T1000 (cell line): Measurements from ENCODE around the gene RPL6.
"Not testable (repeated sequence)": the region's sequence is repeated elsewhere in the genome, so short reads cannot be mapped to it uniquely, and the experiment has no call there.

Experiments used
- DNase-seq: peaks from one replicate; lab custom pipeline; 2025; ENCODE audit warnings: mixed read lengths; lab: John Stamatoyannopoulos, UW

Gene RPL6

GRCh38 chr12:112409064-112409905 is at the start of gene RPL6:
Gene RPL6 (minus strand): TSS chr12:112409605. CDS start chr12:112408656, 949 bp downstream.
- peak; percentile 73 for DNase-seq

GRCh38 chr12:112458751-112459150 is 49.3 kb upstream of the RPL6 start:
- no peak for DNase-seq

GRCh38 chr12:112458330-112458729 is 48.9 kb upstream of the RPL6 start:
- no peak for DNase-seq

GRCh38 chr12:112457142-112457541 is 47.7 kb upstream of the RPL6 start:
- not testable (repeated sequence) for DNase-seq

- DNase-seq: no peak
Measured at GRCh38 chr12:112456029-112456428, 46.6 kb upstream of the RPL6 start.

GRCh38 chr12:112450725-112451124 is 41.3 kb upstream of the RPL6 start:
- DNase-seq: no peak

- not testable (repeated sequence) for DNase-seq
Measured at GRCh38 chr12:112448165-112448564, 38.8 kb upstream of the RPL6 start.

- no peak for DNase-seq
Measured at GRCh38 chr12:112447106-112447505, 37.7 kb upstream of the RPL6 start.

- no peak for DNase-seq
Measured at GRCh38 chr12:112446008-112446725, 36.8 kb upstream of the RPL6 start.

GRCh38 chr12:112443916-112444315 is 34.5 kb upstream of the RPL6 start:
- DNase-seq: no peak

- not testable (repeated sequence) for DNase-seq
Measured at GRCh38 chr12:112440653-112441052, 31.2 kb upstream of the RPL6 start.

- DNase-seq: no peak
Measured at GRCh38 chr12:112439769-112440168, 30.4 kb upstream of the RPL6 start.

- not testable (repeated sequence) for DNase-seq
Measured at GRCh38 chr12:112438645-112439044, 29.2 kb upstream of the RPL6 start.

GRCh38 chr12:112433551-112433950 is 24.1 kb upstream of the RPL6 start:
- no peak for DNase-seq

- DNase-seq: no peak
Measured at GRCh38 chr12:112431965-112432364, 22.6 kb upstream of the RPL6 start.

GRCh38 chr12:112430929-112431328 is 21.5 kb upstream of the RPL6 start:
- DNase-seq: no peak

GRCh38 chr12:112427760-112428159 is 18.4 kb upstream of the RPL6 start:
- DNase-seq: no peak

- DNase-seq: no peak
Measured at GRCh38 chr12:112425582-112426382, 16.4 kb upstream of the RPL6 start.

- DNase-seq: no peak
Measured at GRCh38 chr12:112424126-112424525, 14.7 kb upstream of the RPL6 start.

GRCh38 chr12:112422531-112422930 is 13.1 kb upstream of the RPL6 start:
- no peak for DNase-seq

- no peak for DNase-seq
Measured at GRCh38 chr12:112421363-112421762, 12.0 kb upstream of the RPL6 start.

- no peak for DNase-seq
Measured at GRCh38 chr12:112420740-112421139, 11.3 kb upstream of the RPL6 start.
